IMR-90 (cell line): ENCODE results near the gene VDR.

Experiments used
- BHLHE40 ChIP-seq: fragments of 150-350 bp; IDR thresholded peaks from 2 replicates; pipeline ENCODE4 v1.6.1; 2016; ENCODE audit warnings: mild to moderate bottlenecking, low read depth, low read length
- CEBPB ChIP-seq: IDR thresholded peaks from 2 replicates; pipeline ENCODE4 v1.6.1; 2012; ENCODE audit warnings: low read depth, low read length, improper control_type of control experiment
- CHD1 ChIP-seq: IDR thresholded peaks from 2 replicates; pipeline ENCODE4 v1.6.1; 2012; ENCODE audit warnings: low read depth, low read length, improper control_type of control experiment
- CTCF ChIP-seq: conservative IDR thresholded peaks from 2 replicates; pipeline ENCODE4 v1.5.1; 2012; ENCODE audit warnings: mild to moderate bottlenecking, low read depth, low read length, improper control_type of control experiment
- MAZ ChIP-seq: IDR thresholded peaks from 2 replicates; pipeline ENCODE4 v1.6.1; 2012; ENCODE audit warnings: low read depth, mild to moderate bottlenecking, low read length, improper control_type of control experiment, moderate library complexity, borderline replicate concordance
- MXI1 ChIP-seq: IDR thresholded peaks from 2 replicates; pipeline ENCODE4 v1.6.1; 2012; ENCODE audit warnings: low read depth, mild to moderate bottlenecking, low read length, moderate library complexity, borderline replicate concordance
- POLR2A ChIP-seq: IDR thresholded peaks from 2 replicates; pipeline ENCODE4 v1.6.1; 2012; ENCODE audit warnings: mild to moderate bottlenecking, low read depth, low read length
- RAD21 ChIP-seq: IDR thresholded peaks from 2 replicates; pipeline ENCODE4 v1.6.1; 2012; ENCODE audit warnings: low read length, improper control_type of control experiment
- RFX5 ChIP-seq: IDR thresholded peaks from 2 replicates; pipeline ENCODE4 v1.8.0; 2012; ENCODE audit warnings: low read depth, mild to moderate bottlenecking, low read length, moderate library complexity
- SMC3 ChIP-seq: fragments of 150-350 bp; IDR thresholded peaks from 2 replicates; pipeline ENCODE4 v1.6.1; 2016; ENCODE audit warnings: low read depth, mild to moderate bottlenecking, antibody characterized with exemption, low read length, moderate library complexity
- USF2 ChIP-seq: fragments of 150-350 bp; IDR thresholded peaks from 2 replicates; pipeline ENCODE4 v1.6.1; 2017; ENCODE audit warnings: mild to moderate bottlenecking, antibody characterized with exemption, low read length, low read depth

- TF ChIP-seq USF2 (no peak), CTCF (no peak), MXI1 (no peak), POLR2A (no peak), RFX5 (no peak), CEBPB (no peak), MAZ (no peak), RAD21 (no peak), CHD1 (no peak), BHLHE40 (no peak), SMC3 (no peak)
These were observed 43.9 kb downstream of the VDR start for GRCh38 chr12:47860873-47861272.
